ENCODE measurements around the gene RRAGB.
"Not testable (repeated sequence)": the region's sequence is repeated elsewhere in the genome, so short reads cannot be mapped to it uniquely, and the experiment has no call there.

RRAGB gene

DNA sequence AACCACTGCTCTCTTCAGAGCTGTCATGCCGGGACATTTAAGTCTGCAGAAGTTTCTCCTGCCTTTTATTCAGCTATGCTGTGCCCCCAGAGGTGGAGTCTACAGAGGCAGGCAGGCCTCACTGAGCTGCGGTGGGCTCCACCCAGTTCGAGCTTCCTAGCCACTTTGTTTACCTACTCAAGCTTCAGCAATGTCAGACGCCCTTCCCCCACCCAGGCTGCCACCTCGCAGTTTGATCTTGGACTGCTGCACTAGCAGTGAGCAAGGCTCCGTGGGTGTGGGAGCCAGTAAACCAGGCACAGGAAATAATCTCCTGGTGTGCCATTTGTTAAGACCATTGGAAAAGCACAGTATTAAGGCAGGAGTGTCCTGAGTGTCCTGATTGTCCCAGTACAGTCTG, 56.9 kb downstream of the RRAGB start:
- not testable (repeated sequence) for DNase-seq (ENCODE audit: low spot score)

DNA sequence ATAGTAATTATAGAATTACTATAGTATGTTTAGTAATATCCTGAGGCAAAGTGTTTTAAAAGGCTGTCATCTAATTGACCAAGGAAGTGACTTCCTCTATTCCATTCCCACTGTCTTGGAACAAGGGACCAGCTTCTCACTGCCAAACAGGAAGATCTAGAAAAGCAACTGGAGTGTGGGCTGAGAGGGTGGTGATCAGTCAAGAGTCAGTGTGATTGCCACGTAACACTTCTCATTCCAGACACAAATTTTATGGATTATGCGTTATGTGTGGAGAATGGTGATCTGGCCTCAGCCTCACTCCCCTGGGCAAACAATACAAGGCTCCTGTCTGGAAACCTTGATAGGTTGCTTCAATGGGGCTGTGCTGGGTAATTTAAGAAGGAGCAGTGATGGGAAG, 60.0 kb downstream of the RRAGB start:
- DNase-seq (ENCODE audit: low spot score), result no peak

DNA sequence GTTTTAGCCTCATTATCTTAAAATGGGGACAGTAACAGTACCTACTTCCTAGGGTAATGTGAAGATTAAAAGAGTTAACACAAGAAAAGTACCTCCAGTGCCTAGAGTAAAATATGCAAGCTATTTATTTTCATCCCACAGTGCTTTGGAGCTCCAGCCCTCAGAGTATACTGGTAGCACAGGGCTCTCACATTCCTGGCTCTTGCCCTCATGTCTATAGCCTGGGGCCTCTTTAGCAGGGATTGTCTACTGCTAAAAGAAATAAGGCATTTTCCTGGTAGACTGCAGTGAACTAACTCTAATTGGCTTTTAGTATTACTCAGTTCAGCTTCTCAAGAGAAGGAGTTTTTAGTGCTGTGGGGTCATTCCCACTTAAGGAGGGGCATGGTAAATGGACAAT, 60.8 kb downstream of the RRAGB start:
- DNase-seq (ENCODE audit: low spot score), result no peak

DNA sequence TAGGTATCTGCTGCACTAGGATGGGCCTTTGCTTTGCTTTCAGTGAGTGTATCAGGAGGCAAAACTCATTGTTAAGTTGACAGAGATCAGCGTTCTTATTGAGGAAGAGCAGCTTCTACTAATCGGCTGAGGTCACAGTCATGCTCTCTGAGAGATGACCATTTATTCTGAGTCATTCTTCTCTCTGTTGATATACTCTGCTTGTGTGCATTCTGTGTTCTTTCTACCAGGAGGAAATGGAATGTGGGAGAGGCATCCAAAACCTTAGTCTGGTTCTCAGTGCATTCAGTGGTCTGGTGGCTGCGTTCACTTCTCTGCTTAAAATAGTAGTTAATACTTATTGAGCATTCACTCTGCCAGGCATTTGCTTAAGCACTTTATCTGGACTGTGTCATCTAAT, 66.2 kb downstream of the RRAGB start:
- no peak for DNase-seq (ENCODE audit: low spot score)

DNA sequence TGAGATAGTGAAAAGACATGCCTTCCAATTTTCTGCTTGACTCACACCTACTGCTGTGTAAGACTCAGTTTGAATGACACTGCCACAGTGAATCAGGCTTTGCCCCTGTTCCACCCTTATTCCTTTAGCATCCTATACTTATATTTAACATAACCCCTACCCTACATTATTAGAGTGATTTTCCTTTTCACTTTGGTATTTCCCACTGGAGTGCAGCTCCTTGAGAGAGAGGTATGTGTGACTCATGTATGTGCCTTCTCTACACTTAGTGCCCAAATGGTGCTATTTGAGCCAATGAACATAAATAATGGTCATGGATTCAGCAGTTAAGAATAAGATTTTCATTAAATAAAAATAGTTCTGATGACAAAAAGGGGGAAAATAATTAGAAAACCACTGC, 69.5 kb downstream of the RRAGB start:
- no peak for DNase-seq (ENCODE audit: low spot score)

DNA sequence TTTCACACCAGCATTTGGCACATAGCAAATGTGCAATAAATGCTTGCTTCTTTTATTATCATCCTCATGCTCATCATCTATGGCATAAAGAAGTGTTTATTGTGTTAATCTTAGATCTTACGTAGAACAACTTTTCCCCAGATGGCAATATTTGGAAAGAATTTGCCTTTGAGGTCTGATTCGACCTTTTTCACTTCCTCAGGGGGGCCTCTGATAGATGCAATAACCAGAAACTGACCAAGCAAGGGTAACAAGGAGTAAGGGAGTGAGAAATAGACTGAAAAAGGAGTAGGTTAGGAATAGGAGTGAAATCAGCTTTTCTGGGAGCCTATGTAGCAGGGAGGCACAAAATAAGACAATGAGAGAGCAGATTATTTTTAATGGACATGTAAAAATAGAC, 70.2 kb downstream of the RRAGB start:
- no peak for DNase-seq (ENCODE audit: low spot score)

DNA sequence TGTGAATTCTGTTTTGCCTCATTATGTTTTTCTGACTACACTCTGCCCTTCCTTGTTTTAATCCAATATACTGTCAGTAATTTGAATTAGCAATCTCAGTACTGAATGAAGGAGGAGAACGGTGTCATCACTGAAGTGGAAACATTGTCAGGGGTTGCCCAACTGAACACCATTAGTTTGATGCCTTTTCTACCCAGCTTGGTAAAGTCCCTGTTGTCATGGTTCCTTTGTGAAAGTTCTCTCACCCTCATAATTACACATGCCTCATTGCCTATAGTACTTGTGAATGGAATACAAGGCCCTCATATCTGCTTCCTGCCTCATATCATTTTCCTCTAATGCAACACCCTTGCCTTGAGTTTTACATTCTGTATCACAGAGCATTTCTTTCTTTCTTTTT, 76.9 kb downstream of the RRAGB start:
- no peak for DNase-seq (ENCODE audit: low spot score)

DNA sequence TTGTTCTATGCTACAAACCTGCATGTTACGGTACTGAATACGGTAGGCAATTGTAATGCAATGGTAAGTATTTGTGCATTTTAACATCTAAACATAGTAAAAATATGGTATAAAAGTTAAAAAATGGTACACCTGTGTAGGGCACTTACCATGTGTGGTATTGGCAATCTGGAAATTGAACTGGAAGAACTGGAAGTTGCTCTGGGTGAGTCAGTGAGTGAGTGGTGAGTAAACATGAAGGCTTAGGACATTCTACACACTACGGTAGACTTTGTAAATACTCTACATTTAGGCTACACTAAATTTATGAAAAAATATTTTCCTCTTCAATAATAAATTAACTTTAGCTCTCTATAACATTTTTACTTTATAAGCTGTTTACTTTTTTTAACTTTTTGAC, 78.9 kb downstream of the RRAGB start:
- DNase-seq (ENCODE audit: low spot score), result no peak

DNA sequence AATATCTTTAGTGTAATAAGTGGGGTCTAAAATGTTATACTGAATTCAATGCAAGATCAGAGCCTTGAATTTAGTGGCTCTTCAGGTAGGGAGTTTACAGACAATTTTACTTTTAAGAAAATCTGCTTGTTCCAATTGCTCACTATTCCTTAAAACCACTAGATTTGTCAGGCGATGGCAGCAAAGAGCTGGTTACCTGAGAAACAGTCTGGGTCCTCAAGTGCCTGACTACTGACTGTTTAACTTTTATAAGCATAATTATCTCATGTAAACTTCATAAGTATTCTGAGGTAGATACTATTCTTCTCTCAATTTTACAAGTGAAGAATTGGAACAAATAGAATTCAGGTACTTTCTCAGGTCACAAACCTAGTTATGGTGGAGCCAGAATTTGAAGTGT, 84.3 kb downstream of the RRAGB start:
- no peak for DNase-seq (ENCODE audit: low spot score)

Measured in CD4-positive, alpha-beta T cell treated with Interleukin-6 at 100 ng/mL for 8 hours (primary cell).